SK-N-SH (cell line): ENCODE measurements around the gene DOCK10. TPM values are rescaled to one million over a fixed set of nuclear protein-coding genes. Genes with fewer than 3 reads are reported as not detected.

Experiments used
- CTCF ChIA-PET: fragments of 300-600, 350-600 bp; formaldehyde crosslinking; extraction: SDS; loops from one replicate; lab custom pipeline; 2021; lab: Yijun Ruan, JAX
- POLR2A ChIA-PET: fragments of 350-600 bp; sonication (Branson Sonifier 250); formaldehyde crosslinking; extraction: SDS; loops from one replicate; lab custom pipeline; 2020; ENCODE audit warnings: antibody characterized with exemption, inconsistent platforms; lab: Yijun Ruan, JAX
- DNase-seq: peaks from one replicate; pipeline ENCODE4 v3.0.0; 2012
- H2AFZ ChIP-seq: fragments of 200-600 bp; sonication (generic); 2 replicates; pipeline ENCODE4 v1.8.1; 2016; ENCODE audit warnings: antibody characterized with exemption, mild to moderate bottlenecking, low read depth
- H3F3A ChIP-seq: fragments of 200-600 bp; sonication (generic); replicated peaks from 2 replicates; pipeline ENCODE3; 2016; ENCODE audit warnings: antibody characterized with exemption, mild to moderate bottlenecking; ENCODE audit not compliant: insufficient read depth
- H3K27ac ChIP-seq, 2 experiments: fragments of 200-500 bp in 1 of 2; fragments of 200-600 bp in 1 of 2; sonication (Bioruptor generic) in 1 of 2; sonication (generic), shearing (Covaris generic) in 1 of 2; 2 replicates each; pipeline versions ENCODE4 v1.5.1 to v1.6.1; 2014 to 2016; ENCODE audit warnings: low read depth in 2 of 2, inconsistent platforms in 1 of 2, low read length in 1 of 2, mild to moderate bottlenecking in 1 of 2, mixed read lengths in 1 of 2
- H3K27me3 ChIP-seq: fragments of 200-600 bp; sonication (generic), shearing (Covaris generic); 2 replicates; pipeline ENCODE4 v1.6.1; 2016; ENCODE audit warnings: mixed run types; ENCODE audit not compliant: insufficient read depth
- H3K36me3 ChIP-seq, 2 experiments: fragments of 200-500 bp in 1 of 2; fragments of 200-600 bp in 1 of 2; sonication (Bioruptor generic) in 1 of 2; sonication (generic) in 1 of 2; replicated peaks in 1 of 2; 2 replicates each; pipeline versions ENCODE3 to v1.5.1; 2014 to 2016; ENCODE audit warnings: low read length in 1 of 2, mild to moderate bottlenecking in 1 of 2; ENCODE audit not compliant: insufficient read depth in 2 of 2, control insufficient read depth in 1 of 2
- H3K4me1 ChIP-seq, 2 experiments: fragments of 200-500 bp in 1 of 2; fragments of 200-600 bp in 1 of 2; sonication (Bioruptor generic) in 1 of 2; sonication (generic), shearing (Covaris generic) in 1 of 2; 2 replicates each; pipeline versions ENCODE4 v1.5.1 to v1.6.1; 2014 to 2016; ENCODE audit warnings: low read depth in 1 of 2, low read length in 1 of 2, mixed run types in 1 of 2; ENCODE audit not compliant: insufficient read depth in 2 of 2, control insufficient read depth in 1 of 2
- H3K4me2 ChIP-seq: fragments of 200-600 bp; sonication (generic), shearing (Covaris generic); 2 replicates; pipeline ENCODE4 v1.6.1; 2017; ENCODE audit warnings: mixed run types
- H3K4me3 ChIP-seq, 2 experiments: fragments of 200-500 bp in 1 of 2; fragments of 200-600 bp in 1 of 2; sonication (Bioruptor generic) in 1 of 2; sonication (generic), shearing (Covaris generic) in 1 of 2; 2 replicates each; pipeline versions ENCODE4 v1.5.1 to v1.8.1; 2014 to 2016; ENCODE audit warnings: low read depth in 2 of 2, inconsistent platforms in 1 of 2, low read length in 1 of 2, mild to moderate bottlenecking in 1 of 2, mixed read lengths in 1 of 2, moderate library complexity in 1 of 2
- H3K79me2 ChIP-seq: fragments of 200-600 bp; sonication (generic); 2 replicates; pipeline ENCODE4 v1.8.1; 2017; ENCODE audit warnings: mild to moderate bottlenecking; ENCODE audit not compliant: insufficient read depth
- H3K9ac ChIP-seq: fragments of 200-600 bp; sonication (generic); 2 replicates; pipeline ENCODE4 v1.6.1; 2017; ENCODE audit warnings: mixed run types
- H3K9me2 ChIP-seq: fragments of 200-600 bp; sonication (generic); 2 replicates; pipeline ENCODE4 v1.6.1; 2017; ENCODE audit warnings: mixed run types
- H3K9me3 ChIP-seq: fragments of 200-600 bp; sonication (generic); 2 replicates; pipeline ENCODE4 v1.6.1; 2017; ENCODE audit warnings: mixed run types, mild to moderate bottlenecking, moderate library complexity
- H4K20me1 ChIP-seq: fragments of 200-600 bp; sonication (generic); 2 replicates; pipeline ENCODE4 v1.6.1; 2017; ENCODE audit warnings: mild to moderate bottlenecking, mixed run types; ENCODE audit not compliant: insufficient read depth
- CHD2 ChIP-seq: fragments of 150-350 bp; IDR thresholded peaks from 2 replicates; pipeline ENCODE4 v1.6.1; 2018; ENCODE audit warnings: low read length; ENCODE audit not compliant: partially characterized antibody
- CTCF ChIP-seq: fragments of 200-600 bp; sonication (generic); IDR thresholded peaks from 2 replicates; pipeline ENCODE4 v1.6.1; 2017; ENCODE audit warnings: antibody characterized with exemption, mild to moderate bottlenecking, moderate library complexity
- ELF1 ChIP-seq: IDR thresholded peaks from 2 replicates; pipeline ENCODE4 v1.4.0; 2012
- EP300 ChIP-seq, 2 experiments: IDR thresholded peaks; 2 replicates each; pipeline versions ENCODE4 v1.4.0 to v1.6.1; 2012; ENCODE audit warnings: borderline replicate concordance in 1 of 2, low read depth in 1 of 2, low read length in 1 of 2
- EZH2phosphoT487 ChIP-seq: fragments of 200-600 bp; sonication (generic); IDR thresholded peaks from 2 replicates; pipeline ENCODE4 v1.6.1; 2017; ENCODE audit warnings: low read depth, mixed run types, mild to moderate bottlenecking, antibody characterized with exemption, moderate library complexity, borderline replicate concordance
- FOXM1 ChIP-seq: IDR thresholded peaks from 2 replicates; pipeline ENCODE4 v1.4.0; 2012; ENCODE audit warnings: low read depth, mild to moderate bottlenecking
- GABPA ChIP-seq: IDR thresholded peaks from 2 replicates; pipeline ENCODE4 v1.4.0; 2012; ENCODE audit warnings: low read depth, mild to moderate bottlenecking
- IRF3 ChIP-seq: fragments of 150-350 bp; IDR thresholded peaks from 2 replicates; pipeline ENCODE4 v1.6.1; 2016; ENCODE audit warnings: mild to moderate bottlenecking, low read depth, low read length
- JUND ChIP-seq: IDR thresholded peaks from 2 replicates; pipeline ENCODE4 v1.4.0; 2012
- MEF2A ChIP-seq: IDR thresholded peaks from 2 replicates; pipeline ENCODE4 v1.4.0; 2012; ENCODE audit warnings: low read depth, borderline replicate concordance
- MXI1 ChIP-seq: IDR thresholded peaks from 2 replicates; pipeline ENCODE4 v1.6.1; 2012; ENCODE audit warnings: mild to moderate bottlenecking, low read depth, low read length, improper control_type of control experiment
- RAD21 ChIP-seq: IDR thresholded peaks from 2 replicates; pipeline ENCODE4 v1.6.1; 2012; ENCODE audit warnings: mild to moderate bottlenecking, low read length
- RCOR1 ChIP-seq: fragments of 150-350 bp; IDR thresholded peaks from 2 replicates; pipeline ENCODE4 v1.6.1; 2017; ENCODE audit warnings: antibody characterized with exemption, low read length
- RFX5 ChIP-seq: IDR thresholded peaks from 2 replicates; pipeline ENCODE4 v1.6.1; 2012; ENCODE audit warnings: mild to moderate bottlenecking, improper control_type of control experiment, low read length
- RXRA ChIP-seq: IDR thresholded peaks from 2 replicates; pipeline ENCODE4 v1.4.0; 2012; ENCODE audit warnings: low read depth, mild to moderate bottlenecking, borderline replicate concordance
- SIN3A ChIP-seq: IDR thresholded peaks from 2 replicates; pipeline ENCODE4 v1.6.1; 2012; ENCODE audit warnings: low read depth, mild to moderate bottlenecking, low read length, moderate library complexity, borderline replicate concordance
- TEAD4 ChIP-seq: IDR thresholded peaks from 2 replicates; pipeline ENCODE4 v1.4.0; 2012; ENCODE audit warnings: mild to moderate bottlenecking, borderline replicate concordance; ENCODE audit not compliant: insufficient read depth
- USF1 ChIP-seq: IDR thresholded peaks from 2 replicates; pipeline ENCODE4 v1.4.0; 2012; ENCODE audit warnings: low read depth, borderline replicate concordance
- YY1 ChIP-seq: IDR thresholded peaks from 2 replicates; pipeline ENCODE4 v1.4.0; 2012; ENCODE audit warnings: low read depth, mild to moderate bottlenecking
- WGBS: methylation state at CpG from one replicate; pipeline ENCODE4 v1.1.6; 2017; ENCODE audit warnings: low lambda C conversion rate; 5-methylcytosine and 5-hydroxymethylcytosine counted together
- polyA plus RNA-seq, 3 experiments: library from polyadenylated mRNA; depleted of rRNA; stranded (reverse); fragments of >200 nt; gene quantifications; 2 replicates each; pipeline ENCODE4 v1.2.3, GENCODE V29; 2012

DOCK10 gene
- polyA plus RNA-seq, 1 of the 3 experiments (the other 2 are of a cell fraction) = 24.1 TPM

GRCh38 chr2:224781400-224781799 is 260.9 kb downstream of the DOCK10 start:
- Histone ChIP-seq H3K4me3 (no peak overlapping the region), H3F3A (peaks cover 5% of the 10 kb centered on the region), H3K4me1 (no peaks in the 10 kb centered on the region), H2AFZ (no peak overlapping the region), H3K36me3 (peaks cover 12 to 46% of the 10 kb centered on the region in 2 experiments), H3K79me2 (no peaks in the 10 kb centered on the region), H3K27me3 (no peaks in the 10 kb centered on the region), H3K4me2 (no peak overlapping the region), H3K27ac (no peak overlapping the region), H3K9me3 (no peaks in the 10 kb centered on the region), H3K9me2 (no peaks in the 10 kb centered on the region), H3K9ac (no peak overlapping the region)
- CTCF ChIA-PET = interaction anchor here (1.1 to 4.5 kb wide), 5 partner anchors 14 to 421 kb away, joined by 3 to 22 read pairs (median 3); no protein-coding TSS in a partner anchor
- POLR2A ChIA-PET = no interaction called here
- DNase-seq = no peak
- TF ChIP-seq RAD21 (no peak), IRF3 (no peak), SIN3A (no peak), ELF1 (no peak), USF1 (no peak), GABPA (no peak), FOXM1 (no peak), TEAD4 (no peak), EP300 (IDR thresholded peaks at IDR 0.05; ENCODE audit: borderline replicate concordance in 1 of 2, low read depth in 1 of 2, low read length in 1 of 2) (no peak), JUND (no peak), MEF2A (no peak)
- TF ChIP-seq, all 33 proteins: peak for 0
- no peaks in the 10 kb centered on the region for H4K20me1 ChIP-seq

- ChIA-PET CTCF (interaction anchor here (1.1 to 4.5 kb wide), 5 partner anchors 15 to 421 kb away, joined by 3 to 22 read pairs (median 3); no protein-coding TSS in a partner anchor), POLR2A (no interaction called here)
- Histone ChIP-seq H3K4me3 (no peak overlapping the region), H4K20me1 (no peaks in the 10 kb centered on the region), H3K27ac (no peak overlapping the region), H3K9me2 (no peaks in the 10 kb centered on the region), H3F3A (peaks cover 5% of the 10 kb centered on the region), H3K9me3 (no peaks in the 10 kb centered on the region), H3K9ac (no peak overlapping the region), H3K36me3 (peaks cover 12 to 46% of the 10 kb centered on the region in 2 experiments), H3K79me2 (no peaks in the 10 kb centered on the region), H3K27me3 (no peaks in the 10 kb centered on the region), H3K4me1 (no peaks in the 10 kb centered on the region), H2AFZ (no peak overlapping the region), H3K4me2 (no peak overlapping the region)
- no peak for TF ChIP-seq RXRA
- TF ChIP-seq MXI1 = no peak
- no peak for TF ChIP-seq CTCF
- TF ChIP-seq USF1 = no peak
- no peak for TF ChIP-seq CHD2
- TF ChIP-seq YY1 = no peak
- no peak for TF ChIP-seq RFX5
- no peak for TF ChIP-seq EZH2phosphoT487
- no peak for TF ChIP-seq RCOR1
- WGBS = 94% methylated on average over 6 of the region's 7 CpGs
- no peak for DNase-seq
Measured at GRCh38 chr2:224780823-224781222, 261.4 kb downstream of the DOCK10 start.
